ENCODE results near the gene TLCD3A. TPM values are rescaled to one million over a fixed set of nuclear protein-coding genes. Genes with fewer than 3 reads are reported as not detected.
"Not testable (repeated sequence)": the region's sequence is repeated elsewhere in the genome, so short reads cannot be mapped to it uniquely, and the experiment has no call there.

Gene TLCD3A
- total and polyA plus RNA-seq, 2 donors (not counting 1 experiment from before 2014, with no cell fraction given), result 2.0 to 2.4 TPM

DNA sequence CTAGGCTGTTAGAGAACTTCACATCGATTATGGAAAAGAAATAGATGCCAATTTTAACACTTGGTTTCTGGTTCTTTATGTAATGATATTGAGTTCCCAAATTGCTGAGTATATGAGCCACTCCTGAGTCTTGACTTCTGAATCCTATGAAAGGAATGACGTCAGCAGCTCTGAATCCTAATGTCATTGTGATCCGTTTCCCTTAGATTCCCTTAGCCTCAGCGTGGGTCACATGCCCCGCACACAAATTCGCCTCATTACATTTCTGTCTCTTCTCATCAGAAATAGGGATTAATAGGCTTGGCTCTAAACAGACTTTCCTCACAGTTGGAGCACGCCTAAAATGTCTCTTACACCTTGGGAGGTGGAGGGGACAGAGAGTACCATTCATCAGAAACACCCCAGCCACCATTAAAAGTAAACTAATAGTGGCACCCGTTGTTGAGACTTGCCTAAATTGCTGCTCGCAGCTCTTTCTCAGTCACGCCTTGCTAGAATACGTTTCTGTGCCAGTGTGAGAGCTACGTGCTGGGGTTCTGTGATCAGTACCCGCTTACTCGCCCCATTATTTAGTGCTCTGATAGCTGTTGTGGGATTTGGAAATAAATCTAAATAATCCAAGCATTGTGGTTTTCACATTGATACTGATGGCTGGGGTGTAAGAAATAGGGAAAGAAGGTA, 56.9 kb downstream of the TLCD3A start:
- H3K27me3 Mint-ChIP-seq, result no peaks in the 10 kb centered on the region

DNA sequence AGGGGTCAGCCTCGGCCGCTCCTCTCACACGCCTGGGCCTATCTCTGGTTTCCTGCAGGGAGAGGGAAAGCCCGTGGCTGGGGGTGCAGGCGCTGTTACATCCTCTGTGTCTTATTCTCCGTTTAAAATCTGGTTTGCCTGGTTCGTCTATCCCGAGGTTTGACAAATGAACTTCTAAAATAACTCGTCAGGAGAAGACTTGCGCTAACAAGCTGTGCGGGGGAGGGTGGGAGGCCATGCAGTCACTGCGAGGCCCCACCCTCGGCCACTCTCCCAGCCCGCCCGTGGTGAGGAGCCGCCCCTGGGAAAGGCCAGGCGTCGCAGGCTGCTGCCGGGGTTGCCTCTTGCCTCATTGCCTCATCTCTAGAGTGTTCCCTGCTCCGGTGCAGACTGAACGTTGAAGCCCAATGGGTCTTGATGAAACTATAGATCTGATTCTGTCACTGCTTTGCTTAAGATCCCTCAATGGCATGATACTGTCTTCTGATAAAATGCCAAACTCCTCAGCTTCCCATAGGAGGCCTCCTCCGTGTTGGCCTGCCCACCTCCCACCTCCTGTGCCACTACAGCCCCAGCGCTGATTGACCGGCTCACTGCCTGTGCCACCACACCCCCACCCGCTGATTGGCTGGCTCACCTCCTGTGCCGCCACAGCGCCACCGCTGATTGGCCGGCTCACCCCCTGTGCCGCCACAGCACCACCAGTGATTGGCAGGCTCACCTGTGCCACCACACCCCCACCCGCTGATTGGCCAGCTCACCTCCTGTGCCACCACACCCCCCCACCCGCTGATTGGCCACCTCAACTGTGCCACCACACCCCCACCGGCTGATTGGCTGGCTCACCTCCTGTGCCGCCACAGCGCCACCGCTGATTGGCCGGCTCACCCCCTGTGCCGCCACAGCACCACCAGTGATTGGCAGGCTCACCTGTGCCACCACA, 57.8 kb downstream of the TLCD3A start:
- CTCF ChIA-PET, result not testable (repeated sequence)

More for the DNA sequence above, 56.9 kb downstream of the TLCD3A start:
- Mint-ChIP-seq H3K27ac (no peak overlapping the region), H3K4me3 (no peak overlapping the region), H3K9me3 (ENCODE audit: insufficient read depth) (no peaks in the 10 kb centered on the region), H3K4me1 (peaks cover 4% of the 10 kb centered on the region)
- ATAC-seq (ENCODE audit: low read depth) (no peak), DNase-seq (no peak)
- Histone ChIP-seq H3K4me3 (ENCODE audit: control extremely low read depth in 1 of 5, extremely low read depth in 1 of 5, insufficient read depth in 1 of 5, low read depth in 2 of 5, low read length in 4 of 5) (no peak overlapping the region), H3K36me3 (replicated peaks in 1 of 2; ENCODE audit: control extremely low read depth in 1 of 2, control insufficient read depth in 1 of 2, extremely low read depth in 1 of 2, insufficient read depth in 2 of 2, low read length in 1 of 2) (peaks cover 7 to 50% of the 10 kb centered on the region in 2 experiments), H3K27me3 (replicated peaks in 1 of 4; ENCODE audit: control extremely low read depth in 1 of 4, control insufficient read depth in 3 of 4, insufficient read depth in 4 of 4, low read length in 3 of 4) (no peaks in the 10 kb centered on the region), H3K27ac (ENCODE audit: low read length in 2 of 2) (no peak overlapping the region), H3K4me1 (ENCODE audit: control insufficient read depth in 2 of 2, insufficient read depth in 2 of 2, low read length in 2 of 2) (no peaks in the 10 kb centered on the region), H3K79me2 (ENCODE audit: control insufficient read depth, insufficient read depth, low read length) (peaks cover 13% of the 10 kb centered on the region), H3K9ac (ENCODE audit: low read length) (no peak overlapping the region), H2AFZ (ENCODE audit: insufficient read depth, low read depth, low read length, poor library complexity, severe bottlenecking) (no peak overlapping the region), H4K20me1 (ENCODE audit: control insufficient read depth, insufficient read depth, low read length, poor library complexity, severe bottlenecking) (peaks cover 5% of the 10 kb centered on the region), H3K9me3 (ENCODE audit: control extremely low read depth in 1 of 3, control insufficient read depth in 2 of 3, insufficient read depth in 1 of 3, low read length in 2 of 3) (no peaks in the 10 kb centered on the region), H3K4me2 (replicated peaks; ENCODE audit: low read depth, low read length, poor library complexity, severe bottlenecking) (no peak overlapping the region)
- POLR2A ChIA-PET, result no interaction called here
- WGBS (ENCODE audit: insufficient coverage), result 97% methylated on average over 9 of the region's 14 CpGs
- intact Hi-C loops (cut with micrococcal nuclease), result no loop called here
- TF ChIP-seq, protein P1, sequence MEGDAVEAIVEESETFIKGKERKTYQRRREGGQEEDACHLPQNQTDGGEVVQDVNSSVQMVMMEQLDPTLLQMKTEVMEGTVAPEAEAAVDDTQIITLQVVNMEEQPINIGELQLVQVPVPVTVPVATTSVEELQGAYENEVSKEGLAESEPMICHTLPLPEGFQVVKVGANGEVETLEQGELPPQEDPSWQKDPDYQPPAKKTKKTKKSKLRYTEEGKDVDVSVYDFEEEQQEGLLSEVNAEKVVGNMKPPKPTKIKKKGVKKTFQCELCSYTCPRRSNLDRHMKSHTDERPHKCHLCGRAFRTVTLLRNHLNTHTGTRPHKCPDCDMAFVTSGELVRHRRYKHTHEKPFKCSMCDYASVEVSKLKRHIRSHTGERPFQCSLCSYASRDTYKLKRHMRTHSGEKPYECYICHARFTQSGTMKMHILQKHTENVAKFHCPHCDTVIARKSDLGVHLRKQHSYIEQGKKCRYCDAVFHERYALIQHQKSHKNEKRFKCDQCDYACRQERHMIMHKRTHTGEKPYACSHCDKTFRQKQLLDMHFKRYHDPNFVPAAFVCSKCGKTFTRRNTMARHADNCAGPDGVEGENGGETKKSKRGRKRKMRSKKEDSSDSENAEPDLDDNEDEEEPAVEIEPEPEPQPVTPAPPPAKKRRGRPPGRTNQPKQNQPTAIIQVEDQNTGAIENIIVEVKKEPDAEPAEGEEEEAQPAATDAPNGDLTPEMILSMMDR (IDR thresholded peaks at IDR 0.05), result no peak
- no peak for TF ChIP-seq EZH2 (IDR thresholded peaks at IDR 0.05; ENCODE audit: borderline replicate concordance, insufficient read depth, low read depth, low read length, poor library complexity, severe bottlenecking)
- CTCF ChIA-PET, result no interaction called here

DNA sequence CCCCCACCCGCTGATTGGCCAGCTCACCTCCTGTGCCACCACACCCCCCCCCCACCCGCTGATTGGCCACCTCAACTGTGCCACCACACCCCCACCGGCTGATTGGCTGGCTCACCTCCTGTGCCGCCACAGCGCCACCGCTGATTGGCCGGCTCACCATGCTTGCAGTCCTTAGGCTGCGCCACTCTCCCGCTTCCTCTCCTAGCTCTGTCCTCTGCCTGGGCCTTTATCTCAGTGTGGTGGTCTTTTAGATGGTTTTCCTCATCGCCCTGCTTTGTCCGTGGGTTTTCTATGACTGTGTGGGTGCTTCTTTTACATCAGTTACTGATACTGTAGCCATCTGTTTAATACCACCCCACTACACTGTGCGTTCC, 58.5 kb downstream of the TLCD3A start:
- CTCF ChIA-PET, result not testable (repeated sequence)

More for the DNA sequence above, 57.8 kb downstream of the TLCD3A start:
- H3K4me1 ChIP-seq (ENCODE audit: control insufficient read depth in 2 of 2, insufficient read depth in 2 of 2, low read length in 2 of 2); H3K27me3 Mint-ChIP-seq; ATAC-seq (ENCODE audit: low read depth); H3K27me3 ChIP-seq (replicated peaks in 1 of 4; ENCODE audit: control extremely low read depth in 1 of 4, control insufficient read depth in 3 of 4, insufficient read depth in 4 of 4, low read length in 3 of 4); intact Hi-C loops (cut with micrococcal nuclease); H3K9me3 Mint-ChIP-seq (ENCODE audit: insufficient read depth); H4K20me1 ChIP-seq (ENCODE audit: control insufficient read depth, insufficient read depth, low read length, poor library complexity, severe bottlenecking); H3K4me1 Mint-ChIP-seq; H2AFZ ChIP-seq (ENCODE audit: insufficient read depth, low read depth, low read length, poor library complexity, severe bottlenecking); H3K4me3 ChIP-seq (ENCODE audit: control extremely low read depth in 1 of 5, extremely low read depth in 1 of 5, insufficient read depth in 1 of 5, low read depth in 2 of 5, low read length in 4 of 5); DNase-seq; H3K27ac ChIP-seq (ENCODE audit: low read length in 2 of 2); H3K4me2 ChIP-seq (replicated peaks; ENCODE audit: low read depth, low read length, poor library complexity, severe bottlenecking); POLR2A ChIA-PET; H3K4me3 Mint-ChIP-seq; H3K9ac ChIP-seq (ENCODE audit: low read length); H3K27ac Mint-ChIP-seq; H3K9me3 ChIP-seq (ENCODE audit: control extremely low read depth in 1 of 3, control insufficient read depth in 2 of 3, insufficient read depth in 1 of 3, low read length in 2 of 3): not testable (repeated sequence)
- 94% methylated on average over 22 of the region's 38 CpGs for WGBS (ENCODE audit: insufficient coverage)
- peaks cover 13% of the 10 kb centered on the region for H3K79me2 ChIP-seq (ENCODE audit: control insufficient read depth, insufficient read depth, low read length)
- peaks cover 7 to 45% of the 10 kb centered on the region in 2 experiments for H3K36me3 ChIP-seq (replicated peaks in 1 of 2; ENCODE audit: control extremely low read depth in 1 of 2, control insufficient read depth in 1 of 2, extremely low read depth in 1 of 2, insufficient read depth in 2 of 2, low read length in 1 of 2)

More for the DNA sequence above, 58.5 kb downstream of the TLCD3A start:
- H3K9ac ChIP-seq (ENCODE audit: low read length); intact Hi-C loops (cut with micrococcal nuclease); H3K9me3 ChIP-seq (ENCODE audit: control extremely low read depth in 1 of 3, control insufficient read depth in 2 of 3, insufficient read depth in 1 of 3, low read length in 2 of 3); H2AFZ ChIP-seq (ENCODE audit: insufficient read depth, low read depth, low read length, poor library complexity, severe bottlenecking); H3K4me3 Mint-ChIP-seq; H4K20me1 ChIP-seq (ENCODE audit: control insufficient read depth, insufficient read depth, low read length, poor library complexity, severe bottlenecking); H3K9me3 Mint-ChIP-seq (ENCODE audit: insufficient read depth); H3K27ac Mint-ChIP-seq; POLR2A ChIA-PET; DNase-seq; H3K27ac ChIP-seq (ENCODE audit: low read length in 2 of 2); H3K4me2 ChIP-seq (replicated peaks; ENCODE audit: low read depth, low read length, poor library complexity, severe bottlenecking); ATAC-seq (ENCODE audit: low read depth); H3K4me3 ChIP-seq (ENCODE audit: control extremely low read depth in 1 of 5, extremely low read depth in 1 of 5, insufficient read depth in 1 of 5, low read depth in 2 of 5, low read length in 4 of 5); H3K27me3 ChIP-seq (replicated peaks in 1 of 4; ENCODE audit: control extremely low read depth in 1 of 4, control insufficient read depth in 3 of 4, insufficient read depth in 4 of 4, low read length in 3 of 4); H3K4me1 Mint-ChIP-seq; H3K27me3 Mint-ChIP-seq; H3K4me1 ChIP-seq (ENCODE audit: control insufficient read depth in 2 of 2, insufficient read depth in 2 of 2, low read length in 2 of 2): not testable (repeated sequence)
- peaks cover 12% of the 10 kb centered on the region for H3K79me2 ChIP-seq (ENCODE audit: control insufficient read depth, insufficient read depth, low read length)
- WGBS (ENCODE audit: insufficient coverage), result no CpG with 5 or more reads among the region's 12 CpGs
- peaks cover 7 to 45% of the 10 kb centered on the region in 2 experiments for H3K36me3 ChIP-seq (replicated peaks in 1 of 2; ENCODE audit: control extremely low read depth in 1 of 2, control insufficient read depth in 1 of 2, extremely low read depth in 1 of 2, insufficient read depth in 2 of 2, low read length in 1 of 2)

Measured in B cell (primary cell).